Measurements from ENCODE around the gene SLC51B. TPM values are rescaled to one million over a fixed set of nuclear protein-coding genes. Genes with fewer than 3 reads are reported as not detected.

Gene SLC51B
- total and polyA plus RNA-seq, 9 of the 15 experiments (the other 6 are each of a cell fraction or from before 2014, with no cell fraction given), result not detected

- TF ChIP-seq UBTF (IDR thresholded peaks at IDR 0.05; ENCODE audit: borderline replicate concordance in 1 of 2, low read depth in 2 of 2, low read length in 2 of 2) (no peak), ZNF395 (CRISPR knock-in tag; IDR thresholded peaks at IDR 0.05) (no peak), ZNF436 (CRISPR knock-in tag; IDR thresholded peaks at IDR 0.05) (no peak), NONO (IDR thresholded peaks at IDR 0.05; ENCODE audit: low read depth in 2 of 2, low read length in 1 of 2) (no peak)
- TF ChIP-seq, protein P1, sequence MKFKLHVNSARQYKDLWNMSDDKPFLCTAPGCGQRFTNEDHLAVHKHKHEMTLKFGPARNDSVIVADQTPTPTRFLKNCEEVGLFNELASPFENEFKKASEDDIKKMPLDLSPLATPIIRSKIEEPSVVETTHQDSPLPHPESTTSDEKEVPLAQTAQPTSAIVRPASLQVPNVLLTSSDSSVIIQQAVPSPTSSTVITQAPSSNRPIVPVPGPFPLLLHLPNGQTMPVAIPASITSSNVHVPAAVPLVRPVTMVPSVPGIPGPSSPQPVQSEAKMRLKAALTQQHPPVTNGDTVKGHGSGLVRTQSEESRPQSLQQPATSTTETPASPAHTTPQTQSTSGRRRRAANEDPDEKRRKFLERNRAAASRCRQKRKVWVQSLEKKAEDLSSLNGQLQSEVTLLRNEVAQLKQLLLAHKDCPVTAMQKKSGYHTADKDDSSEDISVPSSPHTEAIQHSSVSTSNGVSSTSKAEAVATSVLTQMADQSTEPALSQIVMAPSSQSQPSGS (CRISPR knock-in tag; IDR thresholded peaks at IDR 0.05), result no peak
- TF ChIP-seq, protein P2, sequence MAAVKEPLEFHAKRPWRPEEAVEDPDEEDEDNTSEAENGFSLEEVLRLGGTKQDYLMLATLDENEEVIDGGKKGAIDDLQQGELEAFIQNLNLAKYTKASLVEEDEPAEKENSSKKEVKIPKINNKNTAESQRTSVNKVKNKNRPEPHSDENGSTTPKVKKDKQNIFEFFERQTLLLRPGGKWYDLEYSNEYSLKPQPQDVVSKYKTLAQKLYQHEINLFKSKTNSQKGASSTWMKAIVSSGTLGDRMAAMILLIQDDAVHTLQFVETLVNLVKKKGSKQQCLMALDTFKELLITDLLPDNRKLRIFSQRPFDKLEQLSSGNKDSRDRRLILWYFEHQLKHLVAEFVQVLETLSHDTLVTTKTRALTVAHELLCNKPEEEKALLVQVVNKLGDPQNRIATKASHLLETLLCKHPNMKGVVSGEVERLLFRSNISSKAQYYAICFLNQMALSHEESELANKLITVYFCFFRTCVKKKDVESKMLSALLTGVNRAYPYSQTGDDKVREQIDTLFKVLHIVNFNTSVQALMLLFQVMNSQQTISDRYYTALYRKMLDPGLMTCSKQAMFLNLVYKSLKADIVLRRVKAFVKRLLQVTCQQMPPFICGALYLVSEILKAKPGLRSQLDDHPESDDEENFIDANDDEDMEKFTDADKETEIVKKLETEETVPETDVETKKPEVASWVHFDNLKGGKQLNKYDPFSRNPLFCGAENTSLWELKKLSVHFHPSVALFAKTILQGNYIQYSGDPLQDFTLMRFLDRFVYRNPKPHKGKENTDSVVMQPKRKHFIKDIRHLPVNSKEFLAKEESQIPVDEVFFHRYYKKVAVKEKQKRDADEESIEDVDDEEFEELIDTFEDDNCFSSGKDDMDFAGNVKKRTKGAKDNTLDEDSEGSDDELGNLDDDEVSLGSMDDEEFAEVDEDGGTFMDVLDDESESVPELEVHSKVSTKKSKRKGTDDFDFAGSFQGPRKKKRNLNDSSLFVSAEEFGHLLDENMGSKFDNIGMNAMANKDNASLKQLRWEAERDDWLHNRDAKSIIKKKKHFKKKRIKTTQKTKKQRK (IDR thresholded peaks at IDR 0.05; ENCODE audit: borderline replicate concordance, low read depth, low read length), result no peak
Measured at GRCh38 chr15:65042776-65043327, 2.3 kb upstream of the SLC51B start (continued).
